Caco-2 (cell line): Measurements from ENCODE around the gene LUC7L. TPM values are rescaled to one million over a fixed set of nuclear protein-coding genes. Genes with fewer than 3 reads are reported as not detected.
"Not testable (repeated sequence)": the region's sequence is repeated elsewhere in the genome, so short reads cannot be mapped to it uniquely, and the experiment has no call there.

Experiments
- BruUV-seq: library from RNA; stranded (reverse); fragments of 400-500 nt; replicated peaks from 2 replicates; lab custom pipeline; 2021; lab: Mats Ljungman, UMichigan
- CTCF ChIA-PET: fragments of 300-600 bp; sonication (Branson Sonifier 250); formaldehyde crosslinking; loops from one replicate; lab custom pipeline; 2022; ENCODE audit warnings: antibody characterized with exemption; lab: Charles Lee
- POLR2A ChIA-PET: fragments of 300-600 bp; sonication (Branson Sonifier 250); formaldehyde crosslinking; loops from one replicate; lab custom pipeline; 2022; ENCODE audit warnings: antibody characterized with exemption; lab: Charles Lee
- DNase-seq, 2 experiments: peaks; one replicate each; pipeline versions ENCODE4 v3.0.0 to v3.0.0-alpha.2; 2020 to 2022
- H3K27me3 ChIP-seq: replicated peaks from 2 replicates; pipeline ENCODE4 v1.6.0; 2011; ENCODE audit warnings: low read length; ENCODE audit not compliant: control insufficient read depth, insufficient read depth
- H3K36me3 ChIP-seq: 2 replicates; pipeline ENCODE4 v1.5.1; 2011; ENCODE audit warnings: low read length; ENCODE audit not compliant: control insufficient read depth, insufficient read depth
- H3K4me1 ChIP-seq: fragments of 250-450 bp; sonication (Bioruptor Pico); 2 replicates; pipeline ENCODE4 v1.5.1; 2020; ENCODE audit warnings: mild to moderate bottlenecking
- H3K4me3 ChIP-seq: 2 replicates; pipeline ENCODE4 v1.5.1; 2011; ENCODE audit warnings: low read depth, mild to moderate bottlenecking, control low read depth, low read length
- H3K9me3 ChIP-seq: fragments of 250-450 bp; sonication (Bioruptor Pico); 2 replicates; pipeline ENCODE4 v1.5.1; 2020; ENCODE audit warnings: mild to moderate bottlenecking, moderate library complexity
- H3K27ac Mint-ChIP-seq: one replicate; pipeline ENCODE4 v1.8.0; 2022; ENCODE audit warnings: mixed read lengths; ENCODE audit not compliant: unreplicated experiment
- H3K27me3 Mint-ChIP-seq: one replicate; pipeline ENCODE4 v1.8.0; 2022; ENCODE audit warnings: mixed read lengths; ENCODE audit not compliant: insufficient read depth, unreplicated experiment
- H3K36me3 Mint-ChIP-seq: one replicate; pipeline ENCODE4 v1.8.0; 2022; ENCODE audit warnings: mild to moderate bottlenecking, mixed read lengths; ENCODE audit not compliant: insufficient read depth, unreplicated experiment
- H3K4me1 Mint-ChIP-seq: one replicate; pipeline ENCODE4 v1.8.0; 2022; ENCODE audit warnings: low read depth, mixed read lengths; ENCODE audit not compliant: unreplicated experiment
- H3K4me3 Mint-ChIP-seq: one replicate; pipeline ENCODE4 v1.8.0; 2022; ENCODE audit warnings: mild to moderate bottlenecking, moderate library complexity, mixed read lengths; ENCODE audit not compliant: unreplicated experiment
- H3K9me3 Mint-ChIP-seq: one replicate; pipeline ENCODE4 v1.8.0; 2022; ENCODE audit warnings: mixed read lengths; ENCODE audit not compliant: unreplicated experiment
- intact Hi-C: fragments of 100-400 bp; cut with micrococcal nuclease; formaldehyde crosslinking; loops from one replicate; pipeline ENCODE4 v1.10.0; 2022; ENCODE audit not compliant: unreplicated experiment
- total RNA-seq: library from RNA; stranded (reverse); gene quantifications from 2 replicates; pipeline ENCODE4 v1.2.3, GENCODE V29; 2022
- TF ChIP-seq, protein P1 (sequence below), 2 experiments: fragments of 200-600 bp in 1 of 2; IDR thresholded peaks; 1 replicate in 1 of 2; 2 replicates in 1 of 2; pipeline versions ENCODE4 v1.5.1 to v1.8.0; 2011 to 2022; ENCODE audit warnings: antibody characterized with exemption in 1 of 2, control low read depth in 1 of 2, inconsistent platforms in 1 of 2, low read depth in 1 of 2, low read length in 1 of 2, mild to moderate bottlenecking in 1 of 2, moderate library complexity in 1 of 2; ENCODE audit not compliant: insufficient read depth in 1 of 2, severe bottlenecking in 1 of 2, unreplicated experiment in 1 of 2

The LUC7L gene
- total RNA-seq, 1 experiment from 2014 or later = 80.7 TPM

GRCh38 chr16:175011-175949 is 54.0 kb downstream of the LUC7L start:
- no peak overlapping the region for H3K4me3 Mint-ChIP-seq
- no peak for DNase-seq
- TF ChIP-seq, protein P1, sequence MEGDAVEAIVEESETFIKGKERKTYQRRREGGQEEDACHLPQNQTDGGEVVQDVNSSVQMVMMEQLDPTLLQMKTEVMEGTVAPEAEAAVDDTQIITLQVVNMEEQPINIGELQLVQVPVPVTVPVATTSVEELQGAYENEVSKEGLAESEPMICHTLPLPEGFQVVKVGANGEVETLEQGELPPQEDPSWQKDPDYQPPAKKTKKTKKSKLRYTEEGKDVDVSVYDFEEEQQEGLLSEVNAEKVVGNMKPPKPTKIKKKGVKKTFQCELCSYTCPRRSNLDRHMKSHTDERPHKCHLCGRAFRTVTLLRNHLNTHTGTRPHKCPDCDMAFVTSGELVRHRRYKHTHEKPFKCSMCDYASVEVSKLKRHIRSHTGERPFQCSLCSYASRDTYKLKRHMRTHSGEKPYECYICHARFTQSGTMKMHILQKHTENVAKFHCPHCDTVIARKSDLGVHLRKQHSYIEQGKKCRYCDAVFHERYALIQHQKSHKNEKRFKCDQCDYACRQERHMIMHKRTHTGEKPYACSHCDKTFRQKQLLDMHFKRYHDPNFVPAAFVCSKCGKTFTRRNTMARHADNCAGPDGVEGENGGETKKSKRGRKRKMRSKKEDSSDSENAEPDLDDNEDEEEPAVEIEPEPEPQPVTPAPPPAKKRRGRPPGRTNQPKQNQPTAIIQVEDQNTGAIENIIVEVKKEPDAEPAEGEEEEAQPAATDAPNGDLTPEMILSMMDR (IDR thresholded peaks at IDR 0.05; ENCODE audit: insufficient read depth in 1 of 2, low read depth in 1 of 2, low read length in 1 of 2, severe bottlenecking in 1 of 2, unreplicated experiment in 1 of 2) = no peak
- ChIA-PET POLR2A (no interaction called here), CTCF (interaction anchor here (0.7 kb wide), 1 partner anchor 68 kb away, joined by 3 read pairs; no protein-coding TSS in a partner anchor)
- no TSS peak for BruUV-seq
- H3K36me3 Mint-ChIP-seq = no peaks in the 10 kb centered on the region
- Histone ChIP-seq H3K9me3 (no peaks in the 10 kb centered on the region), H3K4me1 (peaks cover 5% of the 10 kb centered on the region; the same call in 1 of the 2 replicates), H3K36me3 (no peaks in the 10 kb centered on the region), H3K4me3 (no peak overlapping the region), H3K27me3 (no peaks in the 10 kb centered on the region)
- no peaks in the 10 kb centered on the region for H3K9me3 Mint-ChIP-seq
- H3K27ac Mint-ChIP-seq = no peak overlapping the region
- H3K27me3 Mint-ChIP-seq = peaks cover 18% of the 10 kb centered on the region
- H3K4me1 Mint-ChIP-seq = no peaks in the 10 kb centered on the region
- intact Hi-C loops = no loop called here

DNA sequence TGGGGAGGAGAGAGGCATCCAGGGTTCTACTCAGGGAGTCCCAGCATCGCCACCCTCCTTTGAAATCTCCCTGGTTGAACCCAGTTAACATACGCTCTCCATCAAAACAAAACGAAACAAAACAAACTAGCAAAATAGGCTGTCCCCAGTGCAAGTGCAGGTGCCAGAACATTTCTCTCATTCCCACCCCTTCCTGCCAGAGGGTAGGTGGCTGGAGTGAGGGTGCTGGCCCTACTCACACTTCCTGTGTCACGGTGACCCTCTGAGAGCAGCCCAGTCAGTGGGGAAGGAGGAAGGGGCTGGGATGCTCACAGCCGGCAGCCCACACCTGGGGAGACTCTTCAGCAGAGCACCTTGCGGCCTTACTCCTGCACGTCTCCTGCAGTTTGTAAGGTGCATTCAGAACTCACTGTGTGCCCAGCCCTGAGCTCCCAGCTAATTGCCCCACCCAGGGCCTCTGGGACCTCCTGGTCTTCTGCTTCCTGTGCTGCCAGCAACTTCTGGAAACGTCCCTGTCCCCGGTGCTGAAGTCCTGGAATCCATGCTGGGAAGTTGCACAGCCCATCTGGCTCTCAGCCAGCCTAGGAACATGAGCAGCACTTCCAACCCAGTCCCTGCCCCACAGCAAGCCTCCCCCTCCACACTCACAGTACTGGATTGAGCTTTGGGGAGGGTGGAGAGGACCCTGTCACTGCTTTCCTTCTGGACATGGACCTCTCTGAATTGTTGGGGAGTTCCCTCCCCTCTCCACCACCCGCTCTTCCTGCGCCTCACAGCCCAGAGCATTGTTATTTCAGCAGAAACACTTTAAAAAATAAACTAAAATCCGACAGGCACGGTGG is 55.1 kb downstream of the LUC7L start:
- DNase-seq, H3K4me1 Mint-ChIP-seq, H3K4me3 ChIP-seq, CTCF ChIA-PET, H3K27me3 ChIP-seq, H3K9me3 Mint-ChIP-seq, BruUV-seq, H3K9me3 ChIP-seq, intact Hi-C loops, POLR2A ChIA-PET, H3K36me3 Mint-ChIP-seq, H3K27ac Mint-ChIP-seq, H3K4me1 ChIP-seq, H3K36me3 ChIP-seq: not testable (repeated sequence)
- peaks cover 18% of the 10 kb centered on the region for H3K27me3 Mint-ChIP-seq
- H3K4me3 Mint-ChIP-seq = peak overlapping the region; percentile 40

DNA sequence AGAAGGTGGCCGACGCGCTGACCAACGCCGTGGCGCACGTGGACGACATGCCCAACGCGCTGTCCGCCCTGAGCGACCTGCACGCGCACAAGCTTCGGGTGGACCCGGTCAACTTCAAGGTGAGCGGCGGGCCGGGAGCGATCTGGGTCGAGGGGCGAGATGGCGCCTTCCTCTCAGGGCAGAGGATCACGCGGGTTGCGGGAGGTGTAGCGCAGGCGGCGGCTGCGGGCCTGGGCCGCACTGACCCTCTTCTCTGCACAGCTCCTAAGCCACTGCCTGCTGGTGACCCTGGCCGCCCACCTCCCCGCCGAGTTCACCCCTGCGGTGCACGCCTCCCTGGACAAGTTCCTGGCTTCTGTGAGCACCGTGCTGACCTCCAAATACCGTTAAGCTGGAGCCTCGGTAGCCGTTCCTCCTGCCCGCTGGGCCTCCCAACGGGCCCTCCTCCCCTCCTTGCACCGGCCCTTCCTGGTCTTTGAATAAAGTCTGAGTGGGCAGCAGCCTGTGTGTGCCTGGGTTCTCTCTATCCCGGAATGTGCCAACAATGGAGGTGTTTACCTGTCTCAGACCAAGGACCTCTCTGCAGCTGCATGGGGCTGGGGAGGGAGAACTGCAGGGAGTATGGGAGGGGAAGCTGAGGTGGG is 55.9 kb downstream of the LUC7L start:
- H3K27ac Mint-ChIP-seq, CTCF ChIA-PET, H3K36me3 ChIP-seq, H3K36me3 Mint-ChIP-seq, H3K9me3 ChIP-seq, H3K27me3 ChIP-seq, H3K4me1 Mint-ChIP-seq, H3K4me1 ChIP-seq, BruUV-seq, DNase-seq, H3K9me3 Mint-ChIP-seq, H3K4me3 ChIP-seq, intact Hi-C loops, POLR2A ChIA-PET: not testable (repeated sequence)
- H3K4me3 Mint-ChIP-seq = peak overlapping the region; percentile 40
- H3K27me3 Mint-ChIP-seq = peaks cover 21% of the 10 kb centered on the region

DNA sequence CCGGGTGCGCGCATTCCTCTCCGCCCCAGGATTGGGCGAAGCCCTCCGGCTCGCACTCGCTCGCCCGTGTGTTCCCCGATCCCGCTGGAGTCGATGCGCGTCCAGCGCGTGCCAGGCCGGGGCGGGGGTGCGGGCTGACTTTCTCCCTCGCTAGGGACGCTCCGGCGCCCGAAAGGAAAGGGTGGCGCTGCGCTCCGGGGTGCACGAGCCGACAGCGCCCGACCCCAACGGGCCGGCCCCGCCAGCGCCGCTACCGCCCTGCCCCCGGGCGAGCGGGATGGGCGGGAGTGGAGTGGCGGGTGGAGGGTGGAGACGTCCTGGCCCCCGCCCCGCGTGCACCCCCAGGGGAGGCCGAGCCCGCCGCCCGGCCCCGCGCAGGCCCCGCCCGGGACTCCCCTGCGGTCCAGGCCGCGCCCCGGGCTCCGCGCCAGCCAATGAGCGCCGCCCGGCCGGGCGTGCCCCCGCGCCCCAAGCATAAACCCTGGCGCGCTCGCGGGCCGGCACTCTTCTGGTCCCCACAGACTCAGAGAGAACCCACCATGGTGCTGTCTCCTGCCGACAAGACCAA is 56.8 kb downstream of the LUC7L start, which contains the start of gene HBA2:
TSS of gene HBA2 (plus strand) at position 503 of the 568 bp plus-strand sequence. CDS start at position 540, 37 bp downstream.
- DNase-seq, BruUV-seq, H3K4me3 ChIP-seq, CTCF ChIA-PET, POLR2A ChIA-PET, H3K36me3 Mint-ChIP-seq, H3K4me1 Mint-ChIP-seq, H3K9me3 ChIP-seq, intact Hi-C loops, H3K4me1 ChIP-seq, H3K36me3 ChIP-seq, H3K27ac Mint-ChIP-seq, H3K9me3 Mint-ChIP-seq, H3K27me3 ChIP-seq: not testable (repeated sequence)
- Mint-ChIP-seq H3K4me3 (peak within 1 kb of the TSS; percentile 40), H3K27me3 (peaks cover 21% of the 10 kb centered on the region)
